HG02642 (cell line): ENCODE results near the gene NPHP3.
"Not testable (repeated sequence)": the region's sequence is repeated elsewhere in the genome, so short reads cannot be mapped to it uniquely, and the experiment has no call there.

Experiments
- ATAC-seq: cut with Tn5 transposase; IDR thresholded peaks from one replicate; pipeline ENCODE4 v1.9.1; 2021; ENCODE audit warnings: mild to moderate bottlenecking; ENCODE audit not compliant: unreplicated experiment, poor library complexity

NPHP3 gene

GRCh38 chr3:132645058-132645457, 77.2 kb downstream of the NPHP3 start:
- ATAC-seq = no peak

- no peak for ATAC-seq
Observed at GRCh38 chr3:132643366-132643765, 78.8 kb downstream of the NPHP3 start.

- no peak for ATAC-seq
Observed at GRCh38 chr3:132642539-132642847, 79.7 kb downstream of the NPHP3 start.

GRCh38 chr3:132641837-132642538, 80.2 kb downstream of the NPHP3 start:
- no peak for ATAC-seq

- not testable (repeated sequence) for ATAC-seq
Observed at GRCh38 chr3:132641427-132641826, 80.8 kb downstream of the NPHP3 start.

GRCh38 chr3:132638706-132639105, 83.5 kb downstream of the NPHP3 start:
- no peak for ATAC-seq

- ATAC-seq = no peak
Observed at GRCh38 chr3:132637590-132637989, 84.6 kb downstream of the NPHP3 start.

GRCh38 chr3:132635052-132635451, 87.2 kb downstream of the NPHP3 start:
- no peak for ATAC-seq
